KG1 (cell line): Measurements from ENCODE around the gene ZSWIM8.

Source experiments
- DNase-seq: peaks from one replicate; lab custom pipeline; 2025; lab: John Stamatoyannopoulos, UW

Gene ZSWIM8

GRCh38 chr10:73843261-73843660 is 57.9 kb downstream of the ZSWIM8 start:
- DNase-seq, result no peak

GRCh38 chr10:73847031-73847430 is 61.6 kb downstream of the ZSWIM8 start:
- no peak for DNase-seq

GRCh38 chr10:73848821-73849489 is 63.5 kb downstream of the ZSWIM8 start:
- peak; percentile 94 for DNase-seq

GRCh38 chr10:73850211-73850610 is 64.8 kb downstream of the ZSWIM8 start:
- DNase-seq, result no peak

- no peak for DNase-seq
Observed at GRCh38 chr10:73850863-73851461, 65.6 kb downstream of the ZSWIM8 start.
